Tibial nerve (tissue), 4 donors: ENCODE results near the gene PLXDC2.

ENCODE experiments used
- CTCF ChIP-seq, 5 experiments: fragments of 200-600 bp in 3 of 5; fragments of 450-650 bp in 2 of 5; sonication (generic) in 3 of 5; IDR thresholded peaks; one replicate each; pipeline ENCODE4 v1.5.1; 2016 to 2019; ENCODE audit warnings: antibody characterized with exemption in 5 of 5, mild to moderate bottlenecking in 3 of 5, moderate library complexity in 2 of 5
- EP300 ChIP-seq, 2 donors: sonication (generic); formaldehyde crosslinking; IDR thresholded peaks; one replicate each; pipeline ENCODE4 v1.6.1; 2017; ENCODE audit warnings: antibody characterized with exemption in 2 of 2, mild to moderate bottlenecking in 1 of 2

- TF ChIP-seq EP300 (IDR thresholded peaks at IDR 0.05), result no peak
- no peak for TF ChIP-seq CTCF (IDR thresholded peaks at IDR 0.05)
Measured at GRCh38 chr10:19928936-19929335, 112.7 kb downstream of the PLXDC2 start.
